H9 (cell line): Measurements from ENCODE around the gene MATN1. TPM values are rescaled to one million over a fixed set of nuclear protein-coding genes. Genes with fewer than 3 reads are reported as not detected.

Experiments used
- DNase-seq: peaks from one replicate; pipeline ENCODE4 v3.0.0-alpha.2; 2017
- H2AFZ ChIP-seq: one replicate; pipeline ENCODE4 v1.6.1; 2013; ENCODE audit warnings: mild to moderate bottlenecking, low read length, control low read depth, moderate library complexity
- H2AK5ac ChIP-seq: 2 replicates; pipeline ENCODE4 v1.6.1; 2013; ENCODE audit warnings: low read length, control low read depth, mixed read lengths; ENCODE audit not compliant: insufficient read length
- H2BK120ac ChIP-seq: one replicate; pipeline ENCODE4 v1.6.1; 2013; ENCODE audit warnings: low read depth, mild to moderate bottlenecking, low read length, control low read depth, inconsistent platforms; ENCODE audit not compliant: poor library complexity, severe bottlenecking
- H2BK12ac ChIP-seq: 2 replicates; pipeline ENCODE4 v1.6.1; 2013; ENCODE audit warnings: low read length, control low read depth, mixed read lengths, low read depth; ENCODE audit not compliant: insufficient read length
- H2BK15ac ChIP-seq: 2 replicates; pipeline ENCODE4 v1.6.1; 2013; ENCODE audit warnings: low read depth, low read length, control low read depth
- H2BK20ac ChIP-seq: one replicate; pipeline ENCODE4 v1.6.1; 2013; ENCODE audit warnings: low read depth, mild to moderate bottlenecking, low read length, control low read depth, inconsistent platforms; ENCODE audit not compliant: poor library complexity, severe bottlenecking
- H2BK5ac ChIP-seq: 2 replicates; pipeline ENCODE4 v1.6.1; 2013; ENCODE audit warnings: low read length, control low read depth, mixed read lengths; ENCODE audit not compliant: insufficient read length
- H3K14ac ChIP-seq: 2 replicates; pipeline ENCODE4 v1.6.1; 2013; ENCODE audit warnings: low read length, control low read depth; ENCODE audit not compliant: insufficient read depth
- H3K18ac ChIP-seq: 2 replicates; pipeline ENCODE4 v1.6.1; 2013; ENCODE audit warnings: low read depth, mild to moderate bottlenecking, mixed read lengths, low read length, control low read depth; ENCODE audit not compliant: insufficient read length
- H3K23ac ChIP-seq: 2 replicates; pipeline ENCODE4 v1.6.1; 2013; ENCODE audit warnings: low read length, control low read depth, mixed read lengths, low read depth; ENCODE audit not compliant: insufficient read length
- H3K23me2 ChIP-seq: 2 replicates; pipeline ENCODE4 v1.6.1; 2013; ENCODE audit warnings: low read depth, mild to moderate bottlenecking, mixed read lengths, low read length, control low read depth; ENCODE audit not compliant: insufficient read length, poor library complexity, severe bottlenecking
- H3K27ac ChIP-seq: 2 replicates; pipeline ENCODE4 v1.5.1; 2013; ENCODE audit warnings: low read length, control low read depth, mixed read lengths, low read depth; ENCODE audit not compliant: insufficient read length
- H3K27me3 ChIP-seq: 2 replicates; pipeline ENCODE4 v1.6.1; 2013; ENCODE audit warnings: low read length, control low read depth, inconsistent platforms; ENCODE audit not compliant: insufficient read depth
- H3K4ac ChIP-seq: 2 replicates; pipeline ENCODE4 v1.6.1; 2013; ENCODE audit warnings: low read depth, mild to moderate bottlenecking, control low read depth, inconsistent platforms, low read length, moderate library complexity
- H3K4me1 ChIP-seq: 2 replicates; pipeline ENCODE4 v1.6.1; 2013; ENCODE audit warnings: low read length, control low read depth, inconsistent platforms; ENCODE audit not compliant: insufficient read depth
- H3K4me2 ChIP-seq: 2 replicates; pipeline ENCODE4 v1.6.1; 2013; ENCODE audit warnings: low read length, control low read depth, mixed read lengths; ENCODE audit not compliant: insufficient read length, insufficient read depth
- H3K56ac ChIP-seq: 2 replicates; pipeline ENCODE4 v1.6.1; 2013; ENCODE audit warnings: low read depth, mild to moderate bottlenecking, mixed read lengths, low read length, control low read depth; ENCODE audit not compliant: insufficient read length
- H3K79me1 ChIP-seq: 2 replicates; pipeline ENCODE4 v1.6.1; 2013; ENCODE audit warnings: low read depth, mild to moderate bottlenecking, moderate library complexity, low read length, control low read depth, inconsistent platforms; ENCODE audit not compliant: insufficient read depth, poor library complexity, severe bottlenecking
- H3K79me2 ChIP-seq: 2 replicates; pipeline ENCODE4 v1.6.1; 2013; ENCODE audit warnings: low read length, control low read depth, inconsistent platforms; ENCODE audit not compliant: insufficient read depth
- H3K9ac ChIP-seq: 2 replicates; pipeline ENCODE4 v1.6.1; 2013; ENCODE audit warnings: low read length, control low read depth, mixed read lengths; ENCODE audit not compliant: insufficient read length; ENCODE audit errors: extremely low read depth
- H3K9me3 ChIP-seq: one replicate; pipeline ENCODE4 v1.6.1; 2013; ENCODE audit warnings: low read depth, low read length, inconsistent platforms; ENCODE audit not compliant: control insufficient read depth
- H3T11ph ChIP-seq: one replicate; pipeline ENCODE4 v1.6.1; 2013; ENCODE audit warnings: mild to moderate bottlenecking, low read length, control low read depth, inconsistent platforms
- H4K20me1 ChIP-seq: one replicate; pipeline ENCODE4 v1.6.1; 2013; ENCODE audit not compliant: control insufficient read depth, insufficient read length, insufficient read depth
- H4K5ac ChIP-seq: 2 replicates; pipeline ENCODE4 v1.6.1; 2013; ENCODE audit warnings: low read depth, mild to moderate bottlenecking, mixed read lengths, low read length, control low read depth; ENCODE audit not compliant: insufficient read length
- H4K8ac ChIP-seq: replicated peaks from 2 replicates; pipeline ENCODE4 v1.6.1; 2013; ENCODE audit warnings: low read length, control low read depth, mixed read lengths, low read depth; ENCODE audit not compliant: insufficient read length
- H4K91ac ChIP-seq: 2 replicates; pipeline ENCODE4 v1.6.1; 2013; ENCODE audit warnings: low read depth, mild to moderate bottlenecking, moderate library complexity, mixed read lengths, low read length, control low read depth; ENCODE audit not compliant: insufficient read length
- H3K27ac Mint-ChIP-seq, 3 experiments: 2 replicates in 2 of 3; 3 replicates in 1 of 3; pipeline ENCODE4 v1.8.0; 2020 to 2021; ENCODE audit warnings: mixed read lengths in 3 of 3, mild to moderate bottlenecking in 1 of 3, moderate library complexity in 1 of 3
- H3K27me3 Mint-ChIP-seq: 2 replicates; pipeline ENCODE4 v1.8.0; 2021; ENCODE audit warnings: low read depth, mild to moderate bottlenecking, moderate library complexity, mixed read lengths
- H3K36me3 Mint-ChIP-seq, 3 experiments: 2 replicates in 2 of 3; 3 replicates in 1 of 3; pipeline ENCODE4 v1.8.0; 2020 to 2021; ENCODE audit warnings: low read depth in 3 of 3, mixed read lengths in 3 of 3; ENCODE audit not compliant: insufficient read depth in 1 of 3
- H3K4me1 Mint-ChIP-seq, 2 experiments: 2 replicates each; pipeline ENCODE4 v1.8.0; 2020; ENCODE audit warnings: mixed read lengths in 2 of 2
- H3K4me3 Mint-ChIP-seq, 2 experiments: 2 replicates in 1 of 2; 3 replicates in 1 of 2; pipeline ENCODE4 v1.8.0; 2020 to 2021; ENCODE audit warnings: mild to moderate bottlenecking in 2 of 2, mixed read lengths in 2 of 2, moderate library complexity in 1 of 2
- H3K9me3 Mint-ChIP-seq, 2 experiments: 2 replicates in 1 of 2; 3 replicates in 1 of 2; pipeline ENCODE4 v1.8.0; 2020; ENCODE audit warnings: mild to moderate bottlenecking in 2 of 2, mixed read lengths in 2 of 2, moderate library complexity in 1 of 2
- WGBS: extraction: QIAGEN DNeasy Blood & Tissue Kit; methylation state at CpG from one replicate; pipeline ENCODE4 v1.1.7; 2013; ENCODE audit warnings: missing lambda C conversion rate, low lambda C conversion rate, mixed read lengths; ENCODE audit not compliant: insufficient read length; ENCODE audit errors: extremely low coverage; 5-methylcytosine and 5-hydroxymethylcytosine counted together
- total RNA-seq: library from RNA; stranded (reverse); gene quantifications from 2 replicates; pipeline ENCODE4 v1.2.1, GENCODE V29; 2021
- TF ChIP-seq, protein P1 (sequence below): fragments of 200-600 bp; sonication (generic); conservative IDR thresholded peaks from 3 replicates; pipeline ENCODE4 v1.8.0; 2021; ENCODE audit warnings: antibody characterized with exemption, mild to moderate bottlenecking

The MATN1 gene
- total RNA-seq, 1 experiment from 2014 or later: not detected

DNA sequence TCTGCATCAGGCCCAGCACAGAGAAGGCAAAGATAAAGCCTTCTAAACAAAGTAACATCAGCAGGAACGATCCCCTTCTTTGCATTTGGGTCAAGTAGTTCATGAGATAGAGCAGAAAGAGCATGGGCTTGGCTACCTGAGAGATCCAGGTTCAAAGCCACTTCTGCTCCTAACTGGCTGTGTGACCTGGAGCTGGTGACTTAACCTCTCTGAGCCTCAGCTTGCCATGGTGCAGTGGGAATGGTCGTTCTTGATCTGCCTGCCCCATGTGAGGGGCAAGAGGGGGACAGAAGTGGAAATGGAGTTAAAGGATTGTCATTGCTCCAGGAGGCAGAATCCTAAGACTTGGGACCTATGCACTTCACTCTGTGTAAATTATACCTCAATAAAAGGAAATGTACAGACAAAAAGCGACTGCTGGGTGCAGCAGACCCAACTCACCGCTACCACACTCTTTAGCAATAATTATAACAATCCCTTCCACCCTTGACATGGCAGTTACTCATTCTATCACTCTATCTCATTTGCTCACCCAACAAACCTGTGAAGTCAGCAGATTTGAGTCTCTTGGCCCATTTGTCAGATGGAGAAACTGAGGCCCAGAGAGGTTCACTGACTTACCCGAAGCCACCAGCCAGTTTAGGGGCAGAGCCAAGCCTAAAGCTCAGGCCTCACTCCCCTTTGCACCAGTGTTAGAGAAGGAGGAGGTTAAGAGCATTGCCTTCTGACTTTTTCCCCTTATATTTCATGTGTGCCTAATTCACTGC, 1.5 kb upstream of the MATN1 start:
- H2BK12ac ChIP-seq: no peak overlapping the region
- WGBS: no CpG with 5 or more reads among the region's 5 CpGs
- no peak overlapping the region for H3K27ac Mint-ChIP-seq
- H3K23me2 ChIP-seq: no peaks in the 10 kb centered on the region
- H2AK5ac ChIP-seq: no peak overlapping the region
- H3K4me1 Mint-ChIP-seq: peaks cover 16 to 36% of the 10 kb centered on the region in 2 experiments
- H3K14ac ChIP-seq: no peak overlapping the region
- no peak overlapping the region for H2BK20ac ChIP-seq
- H3K9me3 ChIP-seq: no peaks in the 10 kb centered on the region
- no peaks in the 10 kb centered on the region for H3K36me3 Mint-ChIP-seq
- no peak overlapping the region for H4K91ac ChIP-seq
- H3K27me3 Mint-ChIP-seq: peaks cover 2% of the 10 kb centered on the region
- no peaks in the 10 kb centered on the region for H4K20me1 ChIP-seq
- H3K4me3 Mint-ChIP-seq: no peak overlapping the region
- TF ChIP-seq, protein P1, sequence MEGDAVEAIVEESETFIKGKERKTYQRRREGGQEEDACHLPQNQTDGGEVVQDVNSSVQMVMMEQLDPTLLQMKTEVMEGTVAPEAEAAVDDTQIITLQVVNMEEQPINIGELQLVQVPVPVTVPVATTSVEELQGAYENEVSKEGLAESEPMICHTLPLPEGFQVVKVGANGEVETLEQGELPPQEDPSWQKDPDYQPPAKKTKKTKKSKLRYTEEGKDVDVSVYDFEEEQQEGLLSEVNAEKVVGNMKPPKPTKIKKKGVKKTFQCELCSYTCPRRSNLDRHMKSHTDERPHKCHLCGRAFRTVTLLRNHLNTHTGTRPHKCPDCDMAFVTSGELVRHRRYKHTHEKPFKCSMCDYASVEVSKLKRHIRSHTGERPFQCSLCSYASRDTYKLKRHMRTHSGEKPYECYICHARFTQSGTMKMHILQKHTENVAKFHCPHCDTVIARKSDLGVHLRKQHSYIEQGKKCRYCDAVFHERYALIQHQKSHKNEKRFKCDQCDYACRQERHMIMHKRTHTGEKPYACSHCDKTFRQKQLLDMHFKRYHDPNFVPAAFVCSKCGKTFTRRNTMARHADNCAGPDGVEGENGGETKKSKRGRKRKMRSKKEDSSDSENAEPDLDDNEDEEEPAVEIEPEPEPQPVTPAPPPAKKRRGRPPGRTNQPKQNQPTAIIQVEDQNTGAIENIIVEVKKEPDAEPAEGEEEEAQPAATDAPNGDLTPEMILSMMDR: no peak
- no peak overlapping the region for H3T11ph ChIP-seq
- H4K5ac ChIP-seq: no peak overlapping the region
- H2AFZ ChIP-seq: no peak overlapping the region
- no peaks in the 10 kb centered on the region for H3K79me2 ChIP-seq
- H3K4me2 ChIP-seq: no peak overlapping the region
- H3K4me1 ChIP-seq: peaks cover 6% of the 10 kb centered on the region; the same call in 1 of the 2 replicates
- H3K9ac ChIP-seq: no peak overlapping the region
- H3K23ac ChIP-seq: no peak overlapping the region
- H3K9me3 Mint-ChIP-seq: no peaks in the 10 kb centered on the region
- no peak overlapping the region for H2BK120ac ChIP-seq
- H3K18ac ChIP-seq: no peak overlapping the region
- no peak overlapping the region for H3K56ac ChIP-seq
- no peaks in the 10 kb centered on the region for H3K27me3 ChIP-seq
- H2BK5ac ChIP-seq: no peak overlapping the region
- H3K4ac ChIP-seq: no peak overlapping the region
- H4K8ac ChIP-seq: no peak overlapping the region
- H3K27ac ChIP-seq: no peak overlapping the region
- H2BK15ac ChIP-seq: no peak overlapping the region
- DNase-seq: no peak
- no peaks in the 10 kb centered on the region for H3K79me1 ChIP-seq
